HEK293T (cell line): ENCODE results near the gene MEST.
"Not testable (repeated sequence)": the region's sequence is repeated elsewhere in the genome, so short reads cannot be mapped to it uniquely, and the experiment has no call there.

Experiments used
- ARNT ChIP-seq: fragments of 450-650 bp; IDR thresholded peaks from 2 replicates; pipeline ENCODE4 v1.6.1; 2017; ENCODE audit warnings: mild to moderate bottlenecking
- BHLHE40 ChIP-seq: fragments of 450-650 bp; IDR thresholded peaks from 2 replicates; pipeline ENCODE4 v1.6.1; 2016; ENCODE audit warnings: mild to moderate bottlenecking, moderate library complexity, borderline replicate concordance
- ELF4 ChIP-seq: fragments of 450-650 bp; IDR thresholded peaks from 2 replicates; pipeline ENCODE4 v1.6.1; 2017; ENCODE audit warnings: antibody characterized with exemption
- FOXA1 ChIP-seq: fragments of 450-650 bp; IDR thresholded peaks from 2 replicates; pipeline ENCODE4 v1.6.1; 2016; ENCODE audit warnings: mild to moderate bottlenecking
- FOXK2 ChIP-seq: fragments of 450-650 bp; IDR thresholded peaks from 2 replicates; pipeline ENCODE4 v1.6.1; 2016; ENCODE audit warnings: mild to moderate bottlenecking
- FOXM1 ChIP-seq: fragments of 450-650 bp; IDR thresholded peaks from 2 replicates; pipeline ENCODE4 v1.6.1; 2017; ENCODE audit warnings: mild to moderate bottlenecking, borderline replicate concordance
- L3MBTL2 ChIP-seq: fragments of 450-650 bp; conservative IDR thresholded peaks from 2 replicates; pipeline ENCODE4 v1.6.1; 2016; ENCODE audit warnings: mild to moderate bottlenecking
- LEF1 ChIP-seq: fragments of 450-650 bp; IDR thresholded peaks from 2 replicates; pipeline ENCODE4 v1.6.1; 2017; ENCODE audit warnings: mild to moderate bottlenecking, borderline replicate concordance
- PKNOX1 ChIP-seq: fragments of 450-650 bp; IDR thresholded peaks from 2 replicates; pipeline ENCODE4 v1.6.1; 2016
- SP1 ChIP-seq: fragments of 450-650 bp; IDR thresholded peaks from 2 replicates; pipeline ENCODE4 v1.6.1; 2017
- SUZ12 ChIP-seq: fragments of 450-650 bp; IDR thresholded peaks from 2 replicates; pipeline ENCODE4 v1.6.1; 2016; ENCODE audit warnings: mild to moderate bottlenecking
- TARDBP ChIP-seq: fragments of 450-650 bp; IDR thresholded peaks from 2 replicates; pipeline ENCODE4 v1.6.1; 2016
- ZNF384 ChIP-seq: fragments of 450-650 bp; IDR thresholded peaks from 2 replicates; pipeline ENCODE4 v1.6.1; 2016

- not testable (repeated sequence) for TF ChIP-seq FOXA1, PKNOX1, FOXM1, BHLHE40, L3MBTL2, TARDBP, SP1, FOXK2, LEF1, SUZ12, ARNT, ELF4, ZNF384
Observed at GRCh38 chr7:130542297-130542696, 50.4 kb downstream of the MEST start.
